ENCODE data around the gene NOL8. TPM values are rescaled to one million over a fixed set of nuclear protein-coding genes. Genes with fewer than 3 reads are reported as not detected.

The NOL8 gene
- polyA plus RNA-seq, 1 donor (not counting 4 experiments of a cell fraction or from before 2014, with no cell fraction given), result 28.9 TPM

GRCh38 chr9:92350740-92351133 is 25.6 kb upstream of the NOL8 start:
- TF ChIP-seq EZH2 (IDR thresholded peaks at IDR 0.05; ENCODE audit: low read length) (no peak), CTCF (optimal IDR thresholded peaks at IDR 0.05 in 1 of 3, IDR thresholded peaks at IDR 0.05 in 1 of 3, conservative IDR thresholded peaks at IDR 0.05 in 1 of 3; ENCODE audit: extremely low read depth in 1 of 3, insufficient read depth in 2 of 3, low read length in 3 of 3) (no peak)
- Histone ChIP-seq H3K9ac (ENCODE audit: control insufficient read depth, extremely low read depth, insufficient read depth, low read length) (no peak overlapping the region), H3K4me3 (ENCODE audit: control insufficient read depth in 2 of 3, extremely low read depth in 1 of 3, insufficient read depth in 2 of 3, low read depth in 1 of 3, low read length in 3 of 3) (no peak overlapping the region), H3K36me3 (ENCODE audit: control insufficient read depth in 2 of 2, extremely low read depth in 1 of 2, insufficient read depth in 2 of 2, low read length in 2 of 2) (no peaks in the 10 kb centered on the region), H3K4me1 (ENCODE audit: control insufficient read depth, extremely low read depth, insufficient read depth, low read length) (no peaks in the 10 kb centered on the region), H3K4me2 (ENCODE audit: control insufficient read depth, extremely low read depth, insufficient read depth, low read depth, low read length) (no peak overlapping the region), H3K9me1 (ENCODE audit: control insufficient read depth, extremely low read depth, insufficient read depth, low read length) (no peaks in the 10 kb centered on the region), H4K20me1 (ENCODE audit: control insufficient read depth, extremely low read depth, insufficient read depth, low read length) (no peaks in the 10 kb centered on the region), H3K27me3 (ENCODE audit: control insufficient read depth, extremely low read depth, insufficient read depth, low read length) (no peaks in the 10 kb centered on the region), H2AFZ (ENCODE audit: control insufficient read depth, low read length) (no peak overlapping the region), H3K79me2 (ENCODE audit: control insufficient read depth, insufficient read depth, low read length) (no peaks in the 10 kb centered on the region), H3K9me3 (ENCODE audit: control insufficient read depth, low read depth, low read length) (no peaks in the 10 kb centered on the region), H3K27ac (ENCODE audit: control insufficient read depth, insufficient read depth, low read length) (no peak overlapping the region)
- no peak for DNase-seq (ENCODE audit: low read depth, low spot score)
- FAIRE-seq, result no peak
- dilution Hi-C loops (cut with MboI; ENCODE audit: extremely low pct_ligation_motif_present, low sequenced_read_pairs), result no loop called here

- DNase-seq (ENCODE audit: low read depth, low spot score) (no peak), FAIRE-seq (no peak)
- no peak overlapping the region for H3K4me3 ChIP-seq (ENCODE audit: control insufficient read depth in 2 of 3, extremely low read depth in 1 of 3, insufficient read depth in 2 of 3, low read depth in 1 of 3, low read length in 3 of 3)
- TF ChIP-seq EZH2 (IDR thresholded peaks at IDR 0.05; ENCODE audit: low read length) (no peak), CTCF (optimal IDR thresholded peaks at IDR 0.05 in 1 of 3, IDR thresholded peaks at IDR 0.05 in 1 of 3, conservative IDR thresholded peaks at IDR 0.05 in 1 of 3; ENCODE audit: extremely low read depth in 1 of 3, insufficient read depth in 2 of 3, low read length in 3 of 3) (no peak)
- no peaks in the 10 kb centered on the region for H4K20me1 ChIP-seq (ENCODE audit: control insufficient read depth, extremely low read depth, insufficient read depth, low read length)
- H3K36me3 ChIP-seq (ENCODE audit: control insufficient read depth in 2 of 2, extremely low read depth in 1 of 2, insufficient read depth in 2 of 2, low read length in 2 of 2), result no peaks in the 10 kb centered on the region
- H3K9me1 ChIP-seq (ENCODE audit: control insufficient read depth, extremely low read depth, insufficient read depth, low read length), result no peaks in the 10 kb centered on the region
- no peak overlapping the region for H3K27ac ChIP-seq (ENCODE audit: control insufficient read depth, insufficient read depth, low read length)
- H2AFZ ChIP-seq (ENCODE audit: control insufficient read depth, low read length), result no peak overlapping the region
- no peaks in the 10 kb centered on the region for H3K27me3 ChIP-seq (ENCODE audit: control insufficient read depth, extremely low read depth, insufficient read depth, low read length)
- H3K9me3 ChIP-seq (ENCODE audit: control insufficient read depth, low read depth, low read length), result no peaks in the 10 kb centered on the region
- no peak overlapping the region for H3K4me2 ChIP-seq (ENCODE audit: control insufficient read depth, extremely low read depth, insufficient read depth, low read depth, low read length)
- no peak overlapping the region for H3K9ac ChIP-seq (ENCODE audit: control insufficient read depth, extremely low read depth, insufficient read depth, low read length)
- no peaks in the 10 kb centered on the region for H3K79me2 ChIP-seq (ENCODE audit: control insufficient read depth, insufficient read depth, low read length)
- dilution Hi-C loops (cut with MboI; ENCODE audit: extremely low pct_ligation_motif_present, low sequenced_read_pairs), result no loop called here
- H3K4me1 ChIP-seq (ENCODE audit: control insufficient read depth, extremely low read depth, insufficient read depth, low read length), result no peaks in the 10 kb centered on the region
These were observed 24.9 kb upstream of the NOL8 start for GRCh38 chr9:92349771-92350739.
